SU-DHL-6 (cell line): ENCODE results near the gene IER5.

Experiments
- H2AFZ ChIP-seq: fragments of 200-600 bp; sonication (generic); 2 replicates; pipeline ENCODE4 v1.6.1; 2014; ENCODE audit warnings: low read depth, mild to moderate bottlenecking, moderate library complexity, mixed read lengths, antibody characterized with exemption, low read length; ENCODE audit not compliant: severe bottlenecking
- H3F3A ChIP-seq: fragments of 200-600 bp; shearing (Covaris generic); 2 replicates; pipeline ENCODE4 v1.6.0; 2016; ENCODE audit warnings: antibody characterized with exemption, mild to moderate bottlenecking; ENCODE audit not compliant: insufficient read depth
- H3K27ac ChIP-seq: fragments of 200-600 bp; sonication (generic); 2 replicates; pipeline ENCODE4 v1.5.1; 2016; ENCODE audit warnings: low read depth, mild to moderate bottlenecking, low read length, moderate library complexity, mixed read lengths
- H3K27me3 ChIP-seq: fragments of 200-600 bp; sonication (generic), shearing (Covaris generic); 2 replicates; pipeline ENCODE4 v1.6.0; 2014; ENCODE audit warnings: mild to moderate bottlenecking, low read length
- H3K36me3 ChIP-seq: fragments of 200-600 bp; sonication (generic); 2 replicates; pipeline ENCODE4 v1.6.1; 2014; ENCODE audit warnings: mild to moderate bottlenecking, low read length, mixed read lengths
- H3K4me2 ChIP-seq: fragments of 300-600, 200-600 bp; shearing (Covaris generic), sonication (generic); 2 replicates; pipeline ENCODE4 v1.6.0; 2014; ENCODE audit warnings: low read length, low read depth, mild to moderate bottlenecking; ENCODE audit not compliant: poor library complexity, severe bottlenecking
- H3K4me3 ChIP-seq: fragments of 200-600 bp; sonication (generic); 2 replicates; pipeline ENCODE4 v1.5.1; 2014; ENCODE audit warnings: antibody characterized with exemption, low read length, mild to moderate bottlenecking, mixed read lengths; ENCODE audit not compliant: insufficient read depth, poor library complexity, severe bottlenecking
- H3K79me2 ChIP-seq: fragments of 200-600 bp; sonication (generic); 2 replicates; pipeline ENCODE4 v1.6.1; 2014; ENCODE audit warnings: mild to moderate bottlenecking, low read length, moderate library complexity; ENCODE audit not compliant: insufficient read depth
- H3K9ac ChIP-seq: fragments of 200-600 bp; sonication (generic); 2 replicates; pipeline ENCODE4 v1.7.0; 2014; ENCODE audit warnings: mild to moderate bottlenecking, low read length
- H3K9me2 ChIP-seq: fragments of 200-600 bp; sonication (generic); replicated peaks from 2 replicates; pipeline ENCODE4 v1.6.1; 2014; ENCODE audit warnings: low read length; ENCODE audit not compliant: insufficient read depth
- H3K9me3 ChIP-seq: fragments of 200-600 bp; sonication (generic); 2 replicates; pipeline ENCODE4 v1.6.1; 2014; ENCODE audit warnings: low read length, mixed read lengths; ENCODE audit not compliant: insufficient read depth
- H4K20me1 ChIP-seq: fragments of 200-600 bp; sonication (generic); 2 replicates; pipeline ENCODE4 v1.6.1; 2014; ENCODE audit warnings: low read depth, mild to moderate bottlenecking, antibody characterized with exemption, low read length, moderate library complexity, mixed read lengths
- CTCF ChIP-seq: fragments of 200-600 bp; sonication (generic); IDR thresholded peaks from one replicate; pipeline ENCODE4 v1.5.1; 2017; ENCODE audit warnings: antibody characterized with exemption, mild to moderate bottlenecking, low read length, moderate library complexity; ENCODE audit not compliant: insufficient read depth, poor library complexity, severe bottlenecking
- EZH2phosphoT487 ChIP-seq: fragments of 200-600 bp; sonication (generic), shearing (Covaris generic); conservative IDR thresholded peaks from 2 replicates; pipeline ENCODE4 v1.6.1; 2018; ENCODE audit warnings: mild to moderate bottlenecking, antibody characterized with exemption, low read length, moderate library complexity, mixed read lengths

Gene IER5

GRCh38 chr1:181094416-181095212 is 6.1 kb downstream of the IER5 start:
- H3K4me3 ChIP-seq = no peak overlapping the region
- TF ChIP-seq CTCF (no peak), EZH2phosphoT487 (no peak)
- 0 out of 2 replicates have a peak, but pooled peaks cover 10% of the 10 kb centered on the region for H3K36me3 ChIP-seq
- H3K9me2 ChIP-seq = no peaks in the 10 kb centered on the region
- no peak overlapping the region for H2AFZ ChIP-seq
- H3K4me2 ChIP-seq = no peak overlapping the region
- H3K9ac ChIP-seq = no peak overlapping the region
- no peaks in the 10 kb centered on the region for H3K27me3 ChIP-seq
- no peaks in the 10 kb centered on the region for H3K9me3 ChIP-seq
- H3K79me2 ChIP-seq = peaks cover 15% of the 10 kb centered on the region
- no peak overlapping the region for H3K27ac ChIP-seq
- peaks cover 13% of the 10 kb centered on the region; the same call in 1 of the 2 replicates for H3F3A ChIP-seq
- H4K20me1 ChIP-seq = peaks cover 9% of the 10 kb centered on the region; the same call in 1 of the 2 replicates

- no peaks in the 10 kb centered on the region for H3K9me3 ChIP-seq
- TF ChIP-seq CTCF = no peak
- no peak for TF ChIP-seq EZH2phosphoT487
- no peak overlapping the region for H3K4me2 ChIP-seq
Measured at GRCh38 chr1:181095260-181095659, 6.8 kb downstream of the IER5 start.

DNA sequence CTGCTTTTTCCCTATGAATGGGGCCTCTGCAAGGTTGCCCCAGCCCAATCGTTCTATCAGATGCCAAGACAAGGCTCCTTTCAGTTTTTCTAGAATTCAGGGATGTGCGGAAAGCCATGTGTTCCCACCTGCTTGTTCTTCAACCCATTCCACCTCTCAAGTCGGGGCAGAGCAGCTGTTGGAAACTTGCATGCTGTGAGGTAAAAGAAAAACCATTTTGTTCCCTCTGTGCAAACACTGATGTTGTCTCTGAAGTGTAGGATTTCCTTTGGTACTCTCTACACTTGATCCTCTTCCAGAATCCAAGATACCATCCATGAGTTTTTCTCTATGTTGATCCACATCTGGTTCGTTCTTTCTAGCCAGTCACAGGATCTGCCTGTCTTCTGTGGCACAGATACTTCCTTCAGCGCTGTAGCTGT is 7.3 kb downstream of the IER5 start:
- Histone ChIP-seq H3K4me3 (no peak overlapping the region), H3K36me3 (0 out of 2 replicates have a peak, but pooled peaks cover 10% of the 10 kb centered on the region), H4K20me1 (peaks cover 9% of the 10 kb centered on the region; the same call in 1 of the 2 replicates), H2AFZ (no peak overlapping the region), H3K9ac (no peak overlapping the region), H3K27ac (no peak overlapping the region), H3K27me3 (no peaks in the 10 kb centered on the region), H3K9me3 (no peaks in the 10 kb centered on the region), H3K79me2 (peaks cover 8% of the 10 kb centered on the region), H3F3A (peaks cover 6% of the 10 kb centered on the region; the same call in 1 of the 2 replicates), H3K4me2 (no peak overlapping the region), H3K9me2 (no peaks in the 10 kb centered on the region)
- TF ChIP-seq CTCF (no peak), EZH2phosphoT487 (no peak)

More at GRCh38 chr1:181095260-181095659, 6.8 kb downstream of the IER5 start:
- no peaks in the 10 kb centered on the region for H3K27me3 ChIP-seq
- H4K20me1 ChIP-seq = peaks cover 9% of the 10 kb centered on the region; the same call in 1 of the 2 replicates
- H3F3A ChIP-seq = peaks cover 11% of the 10 kb centered on the region; the same call in 1 of the 2 replicates
- H3K4me3 ChIP-seq = no peak overlapping the region
- H3K9ac ChIP-seq = no peak overlapping the region
- H3K79me2 ChIP-seq = peaks cover 14% of the 10 kb centered on the region
- no peak overlapping the region for H3K27ac ChIP-seq
- no peak overlapping the region for H2AFZ ChIP-seq
- no peaks in the 10 kb centered on the region for H3K9me2 ChIP-seq
- 0 out of 2 replicates have a peak, but pooled peaks cover 10% of the 10 kb centered on the region for H3K36me3 ChIP-seq
